ENCODE data around the gene NQO1. TPM values are rescaled to one million over a fixed set of nuclear protein-coding genes. Genes with fewer than 3 reads are reported as not detected.

NQO1 gene
- total and polyA plus RNA-seq, 9 of the 15 experiments (the other 6 are each of a cell fraction or from before 2014, with no cell fraction given): 96.7 to 198 (median 122) TPM

DNA sequence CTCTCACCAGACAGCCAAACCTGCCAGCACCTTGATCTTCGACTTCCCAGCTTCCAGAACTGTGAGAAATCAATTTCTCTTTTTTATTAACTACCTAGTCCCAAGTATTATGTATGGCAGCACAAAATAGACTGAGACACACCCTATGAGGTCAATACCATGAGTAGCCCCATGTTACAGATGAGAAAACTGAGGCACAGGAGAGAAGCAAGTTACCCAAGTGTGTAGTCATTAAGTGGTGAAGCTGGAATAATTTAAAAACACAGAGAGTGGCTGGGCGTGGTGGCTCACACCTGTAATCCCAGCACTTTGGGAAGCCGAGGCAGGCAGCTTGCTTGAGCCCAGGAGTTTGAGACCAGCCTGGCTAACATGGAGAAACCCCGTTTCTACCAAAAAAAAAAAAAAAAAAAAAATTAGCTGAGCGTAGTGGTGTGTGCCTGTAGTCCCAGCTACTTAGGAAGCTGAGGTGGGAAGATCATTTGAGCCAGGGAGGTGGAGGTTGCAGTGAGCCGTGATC, 4.9 kb downstream of the NQO1 start (continued):
- TF ChIP-seq, protein P1, sequence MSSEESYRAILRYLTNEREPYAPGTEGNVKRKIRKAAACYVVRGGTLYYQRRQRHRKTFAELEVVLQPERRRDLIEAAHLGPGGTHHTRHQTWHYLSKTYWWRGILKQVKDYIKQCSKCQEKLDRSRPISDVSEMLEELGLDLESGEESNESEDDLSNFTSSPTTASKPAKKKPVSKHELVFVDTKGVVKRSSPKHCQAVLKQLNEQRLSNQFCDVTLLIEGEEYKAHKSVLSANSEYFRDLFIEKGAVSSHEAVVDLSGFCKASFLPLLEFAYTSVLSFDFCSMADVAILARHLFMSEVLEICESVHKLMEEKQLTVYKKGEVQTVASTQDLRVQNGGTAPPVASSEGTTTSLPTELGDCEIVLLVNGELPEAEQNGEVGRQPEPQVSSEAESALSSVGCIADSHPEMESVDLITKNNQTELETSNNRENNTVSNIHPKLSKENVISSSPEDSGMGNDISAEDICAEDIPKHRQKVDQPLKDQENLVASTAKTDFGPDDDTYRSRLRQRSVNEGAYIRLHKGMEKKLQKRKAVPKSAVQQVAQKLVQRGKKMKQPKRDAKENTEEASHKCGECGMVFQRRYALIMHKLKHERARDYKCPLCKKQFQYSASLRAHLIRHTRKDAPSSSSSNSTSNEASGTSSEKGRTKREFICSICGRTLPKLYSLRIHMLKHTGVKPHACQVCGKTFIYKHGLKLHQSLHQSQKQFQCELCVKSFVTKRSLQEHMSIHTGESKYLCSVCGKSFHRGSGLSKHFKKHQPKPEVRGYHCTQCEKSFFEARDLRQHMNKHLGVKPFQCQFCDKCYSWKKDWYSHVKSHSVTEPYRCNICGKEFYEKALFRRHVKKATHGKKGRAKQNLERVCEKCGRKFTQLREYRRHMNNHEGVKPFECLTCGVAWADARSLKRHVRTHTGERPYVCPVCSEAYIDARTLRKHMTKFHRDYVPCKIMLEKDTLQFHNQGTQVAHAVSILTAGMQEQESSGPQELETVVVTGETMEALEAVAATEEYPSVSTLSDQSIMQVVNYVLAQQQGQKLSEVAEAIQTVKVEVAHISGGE (CRISPR knock-in tag; IDR thresholded peaks at IDR 0.05): no peak
- TF ChIP-seq, protein P2, sequence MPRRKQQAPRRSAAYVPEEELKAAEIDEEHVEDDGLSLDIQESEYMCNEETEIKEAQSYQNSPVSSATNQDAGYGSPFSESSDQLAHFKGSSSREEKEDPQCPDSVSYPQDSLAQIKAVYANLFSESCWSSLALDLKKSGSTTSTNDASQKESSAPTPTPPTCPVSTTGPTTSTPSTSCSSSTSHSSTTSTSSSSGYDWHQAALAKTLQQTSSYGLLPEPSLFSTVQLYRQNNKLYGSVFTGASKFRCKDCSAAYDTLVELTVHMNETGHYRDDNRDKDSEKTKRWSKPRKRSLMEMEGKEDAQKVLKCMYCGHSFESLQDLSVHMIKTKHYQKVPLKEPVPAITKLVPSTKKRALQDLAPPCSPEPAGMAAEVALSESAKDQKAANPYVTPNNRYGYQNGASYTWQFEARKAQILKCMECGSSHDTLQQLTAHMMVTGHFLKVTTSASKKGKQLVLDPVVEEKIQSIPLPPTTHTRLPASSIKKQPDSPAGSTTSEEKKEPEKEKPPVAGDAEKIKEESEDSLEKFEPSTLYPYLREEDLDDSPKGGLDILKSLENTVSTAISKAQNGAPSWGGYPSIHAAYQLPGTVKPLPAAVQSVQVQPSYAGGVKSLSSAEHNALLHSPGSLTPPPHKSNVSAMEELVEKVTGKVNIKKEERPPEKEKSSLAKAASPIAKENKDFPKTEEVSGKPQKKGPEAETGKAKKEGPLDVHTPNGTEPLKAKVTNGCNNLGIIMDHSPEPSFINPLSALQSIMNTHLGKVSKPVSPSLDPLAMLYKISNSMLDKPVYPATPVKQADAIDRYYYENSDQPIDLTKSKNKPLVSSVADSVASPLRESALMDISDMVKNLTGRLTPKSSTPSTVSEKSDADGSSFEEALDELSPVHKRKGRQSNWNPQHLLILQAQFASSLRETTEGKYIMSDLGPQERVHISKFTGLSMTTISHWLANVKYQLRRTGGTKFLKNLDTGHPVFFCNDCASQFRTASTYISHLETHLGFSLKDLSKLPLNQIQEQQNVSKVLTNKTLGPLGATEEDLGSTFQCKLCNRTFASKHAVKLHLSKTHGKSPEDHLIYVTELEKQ (CRISPR knock-in tag; IDR thresholded peaks at IDR 0.05): no peak
- TF ChIP-seq TAF9B (IDR thresholded peaks at IDR 0.05; ENCODE audit: partially characterized antibody) (no peak), ADNP (tag; IDR thresholded peaks at IDR 0.05) (peak; percentile 48; the same call in 1 of the 2 replicates)

All from K562 (cell line).